Nephron (organoid): ENCODE data around the gene LEKR1.
A peak's percentile ranks its signal among the peaks of the same experiment; 100 is the strongest.

Source experiments
- H3K27ac Mint-ChIP-seq, 3 experiments: 2 replicates each; pipeline ENCODE4 v1.8.0; 2020; ENCODE audit warnings: mixed read lengths in 3 of 3, mild to moderate bottlenecking in 2 of 3, moderate library complexity in 1 of 3
- H3K27me3 Mint-ChIP-seq: 2 replicates; pipeline ENCODE4 v1.8.0; 2021; ENCODE audit warnings: low read depth, mild to moderate bottlenecking, moderate library complexity, mixed read lengths
- H3K36me3 Mint-ChIP-seq: 2 replicates; pipeline ENCODE4 v1.8.0; 2020; ENCODE audit warnings: low read depth, mixed read lengths
- H3K4me1 Mint-ChIP-seq: 2 replicates; pipeline ENCODE4 v1.8.0; 2020; ENCODE audit warnings: mixed read lengths
- H3K4me3 Mint-ChIP-seq, 3 experiments: 2 replicates each; pipeline ENCODE4 v1.8.0; 2020; ENCODE audit warnings: mild to moderate bottlenecking in 3 of 3, mixed read lengths in 3 of 3, moderate library complexity in 2 of 3
- H3K9me3 Mint-ChIP-seq: 2 replicates; pipeline ENCODE4 v1.8.0; 2020; ENCODE audit warnings: mixed read lengths
- TF ChIP-seq, protein P1 (sequence below), 3 experiments: fragments of 200-600 bp; sonication (generic); IDR thresholded peaks; one replicate each; pipeline ENCODE4 v1.5.0; 2021; ENCODE audit warnings: antibody characterized with exemption in 3 of 3; ENCODE audit not compliant: unreplicated experiment in 3 of 3

Gene LEKR1

DNA sequence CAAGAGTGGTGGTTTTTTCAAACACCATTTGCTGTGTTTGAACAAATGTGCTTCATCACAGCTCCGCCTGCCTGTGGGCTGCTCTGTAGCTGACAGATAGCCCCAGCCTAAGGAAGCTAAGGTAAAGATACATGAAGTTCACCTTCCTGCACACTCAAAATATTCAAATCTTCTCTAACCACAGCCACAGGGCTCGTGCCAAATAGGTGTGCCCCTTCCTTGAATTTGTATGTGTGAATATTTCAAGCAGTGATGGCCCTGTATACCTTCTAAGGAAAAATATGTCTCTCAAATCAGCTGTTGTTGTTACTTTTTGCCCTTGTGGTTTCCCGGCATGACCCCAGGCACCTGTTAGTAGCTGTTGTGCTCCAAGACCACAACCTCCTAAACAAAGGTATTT is 241.0 kb downstream of the LEKR1 start:
- peak overlapping the region; percentile 30 to 81 (median 50) for H3K27ac Mint-ChIP-seq
- H3K4me1 Mint-ChIP-seq: peaks cover 55% of the 10 kb centered on the region
- H3K27me3 Mint-ChIP-seq: no peaks in the 10 kb centered on the region
- no peak overlapping the region for H3K4me3 Mint-ChIP-seq
- H3K9me3 Mint-ChIP-seq: no peaks in the 10 kb centered on the region
- no peaks in the 10 kb centered on the region for H3K36me3 Mint-ChIP-seq
- TF ChIP-seq, protein P1, sequence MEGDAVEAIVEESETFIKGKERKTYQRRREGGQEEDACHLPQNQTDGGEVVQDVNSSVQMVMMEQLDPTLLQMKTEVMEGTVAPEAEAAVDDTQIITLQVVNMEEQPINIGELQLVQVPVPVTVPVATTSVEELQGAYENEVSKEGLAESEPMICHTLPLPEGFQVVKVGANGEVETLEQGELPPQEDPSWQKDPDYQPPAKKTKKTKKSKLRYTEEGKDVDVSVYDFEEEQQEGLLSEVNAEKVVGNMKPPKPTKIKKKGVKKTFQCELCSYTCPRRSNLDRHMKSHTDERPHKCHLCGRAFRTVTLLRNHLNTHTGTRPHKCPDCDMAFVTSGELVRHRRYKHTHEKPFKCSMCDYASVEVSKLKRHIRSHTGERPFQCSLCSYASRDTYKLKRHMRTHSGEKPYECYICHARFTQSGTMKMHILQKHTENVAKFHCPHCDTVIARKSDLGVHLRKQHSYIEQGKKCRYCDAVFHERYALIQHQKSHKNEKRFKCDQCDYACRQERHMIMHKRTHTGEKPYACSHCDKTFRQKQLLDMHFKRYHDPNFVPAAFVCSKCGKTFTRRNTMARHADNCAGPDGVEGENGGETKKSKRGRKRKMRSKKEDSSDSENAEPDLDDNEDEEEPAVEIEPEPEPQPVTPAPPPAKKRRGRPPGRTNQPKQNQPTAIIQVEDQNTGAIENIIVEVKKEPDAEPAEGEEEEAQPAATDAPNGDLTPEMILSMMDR (IDR thresholded peaks at IDR 0.05; ENCODE audit: unreplicated experiment in 3 of 3): no peak

DNA sequence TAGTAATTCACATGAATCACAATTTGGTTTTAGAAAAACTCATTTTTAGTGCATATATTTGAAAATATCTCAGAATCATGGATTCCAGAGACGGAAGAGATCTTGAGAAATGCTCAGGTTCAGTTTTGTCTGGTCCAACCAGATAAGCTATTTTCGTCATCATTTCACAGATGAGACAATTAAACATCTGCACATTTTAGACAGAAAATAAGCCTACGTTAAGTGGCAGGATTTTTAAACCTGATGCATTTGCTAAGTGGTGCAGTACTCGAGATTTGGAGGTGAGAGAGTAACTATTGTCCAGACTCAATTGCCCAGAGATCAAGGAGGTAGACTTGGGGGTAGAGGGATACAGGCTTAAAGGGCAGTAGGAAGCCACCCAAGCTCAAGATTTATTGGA is 243.3 kb downstream of the LEKR1 start:
- H3K27ac Mint-ChIP-seq: no peak overlapping the region
- no peaks in the 10 kb centered on the region for H3K36me3 Mint-ChIP-seq
- peaks cover 38% of the 10 kb centered on the region for H3K4me1 Mint-ChIP-seq
- H3K9me3 Mint-ChIP-seq: no peaks in the 10 kb centered on the region
- TF ChIP-seq, protein P1 (IDR thresholded peaks at IDR 0.05; ENCODE audit: unreplicated experiment in 3 of 3): no peak
- no peak overlapping the region for H3K4me3 Mint-ChIP-seq
- H3K27me3 Mint-ChIP-seq: no peaks in the 10 kb centered on the region

DNA sequence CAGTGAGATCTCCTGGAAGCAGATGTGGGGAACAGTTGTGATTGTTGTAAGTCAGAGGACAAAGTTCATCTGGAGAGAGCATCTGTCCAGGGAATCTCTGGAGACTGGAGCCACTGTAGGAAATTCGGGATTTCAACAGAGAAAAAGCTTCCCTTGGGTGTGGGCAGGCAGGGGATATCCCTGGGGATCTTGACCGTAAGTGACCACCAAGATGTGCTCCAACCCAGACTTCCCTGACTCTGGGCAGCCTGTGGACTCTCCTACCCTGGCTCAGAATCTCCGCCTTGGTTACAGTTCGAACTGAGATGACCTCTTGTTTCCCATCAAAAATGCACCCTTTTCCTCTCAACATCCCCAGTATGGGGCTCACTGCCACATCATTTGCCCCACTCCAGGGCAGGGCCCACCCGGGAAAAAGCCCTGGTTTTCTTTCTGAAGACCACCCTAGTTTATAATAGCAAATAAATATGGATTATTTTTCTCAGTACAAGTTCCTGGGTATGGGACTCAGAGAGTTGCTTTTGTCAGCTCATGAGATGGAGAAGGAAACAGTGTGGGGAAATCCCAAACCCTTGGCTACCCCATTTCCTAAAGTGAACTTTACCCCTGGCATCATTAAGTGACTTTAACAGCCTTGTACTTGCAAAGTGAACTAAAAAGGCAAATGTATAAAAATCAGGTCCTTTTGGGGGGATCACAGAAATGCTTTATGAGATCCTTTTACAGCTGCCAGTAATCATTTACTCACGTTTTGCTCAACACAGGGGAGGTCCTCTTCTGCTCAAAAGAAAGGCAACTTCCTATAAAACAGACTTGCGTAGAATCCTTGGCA is 243.9 kb downstream of the LEKR1 start:
- H3K4me3 Mint-ChIP-seq: no peak overlapping the region
- no peaks in the 10 kb centered on the region for H3K27me3 Mint-ChIP-seq
- peak overlapping the region in 2 of 3 experiments; percentile 64 to 76 for H3K27ac Mint-ChIP-seq
- H3K4me1 Mint-ChIP-seq: peaks cover 38% of the 10 kb centered on the region
- H3K36me3 Mint-ChIP-seq: no peaks in the 10 kb centered on the region
- TF ChIP-seq, protein P1 (IDR thresholded peaks at IDR 0.05; ENCODE audit: unreplicated experiment in 3 of 3): no peak
- H3K9me3 Mint-ChIP-seq: no peaks in the 10 kb centered on the region

DNA sequence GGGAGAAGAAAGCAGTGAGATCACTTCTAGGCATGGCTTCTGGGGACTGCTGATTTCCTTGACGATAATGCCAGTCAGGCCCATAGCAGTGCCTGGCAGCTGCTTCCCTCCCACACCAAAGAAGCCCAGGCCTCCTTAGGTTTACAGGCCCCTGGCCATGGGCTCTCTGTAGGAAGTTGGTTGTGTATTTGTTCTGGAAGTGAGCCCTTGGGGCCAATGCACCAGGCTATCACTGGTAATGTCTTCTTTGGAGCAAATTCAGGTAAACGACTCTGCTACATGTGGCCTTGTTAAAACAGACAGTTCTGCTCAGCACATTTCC is 244.5 kb downstream of the LEKR1 start:
- TF ChIP-seq, protein P1 (IDR thresholded peaks at IDR 0.05; ENCODE audit: unreplicated experiment in 3 of 3): no peak
- peaks cover 37% of the 10 kb centered on the region for H3K4me1 Mint-ChIP-seq
- no peaks in the 10 kb centered on the region for H3K9me3 Mint-ChIP-seq
- no peaks in the 10 kb centered on the region for H3K36me3 Mint-ChIP-seq
- H3K4me3 Mint-ChIP-seq: no peak overlapping the region
- peak overlapping the region in 2 of 3 experiments; percentile 64 to 76 for H3K27ac Mint-ChIP-seq
- H3K27me3 Mint-ChIP-seq: no peaks in the 10 kb centered on the region

DNA sequence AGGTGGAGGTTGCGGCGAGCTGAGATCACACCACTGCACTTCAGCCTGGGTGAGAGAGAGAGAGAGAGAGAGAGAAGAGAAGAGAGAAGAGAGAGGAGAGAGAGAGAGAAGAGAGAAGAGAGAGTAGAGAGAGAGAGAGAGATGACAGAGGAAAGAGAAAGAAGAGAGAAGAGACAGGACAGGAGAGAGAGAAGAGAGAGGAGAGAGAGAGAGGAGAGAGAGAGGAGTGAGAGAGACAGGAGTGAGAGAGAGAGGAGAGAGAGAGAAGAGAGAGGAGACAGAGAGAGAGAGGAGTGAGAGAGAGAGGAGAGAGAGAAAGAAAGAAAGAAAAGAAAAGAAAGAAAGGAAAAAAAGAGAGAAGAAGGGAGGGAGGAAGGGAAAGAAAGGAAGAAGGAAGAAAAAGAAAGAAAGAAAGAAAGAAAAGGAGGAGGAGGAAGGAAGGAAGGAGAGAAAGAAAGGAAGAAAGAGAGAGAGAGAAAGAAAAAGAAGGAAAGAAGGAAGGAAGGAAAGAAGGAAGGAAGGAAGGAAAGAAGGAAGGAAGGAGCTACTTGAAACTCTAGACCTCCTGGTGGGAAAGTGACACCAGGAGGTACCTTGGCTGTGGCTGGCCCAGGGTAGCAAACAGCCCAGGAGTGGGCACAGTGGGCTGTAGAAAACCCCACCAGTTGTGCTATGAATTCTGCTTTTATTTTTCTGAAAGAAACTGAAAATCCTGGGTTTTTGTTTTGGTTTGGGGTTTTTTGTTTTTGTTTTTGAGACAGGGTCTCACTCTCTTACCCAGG is 245.8 kb downstream of the LEKR1 start:
- Mint-ChIP-seq H3K4me1 (peaks cover 32% of the 10 kb centered on the region), H3K36me3 (no peaks in the 10 kb centered on the region), H3K9me3 (no peaks in the 10 kb centered on the region), H3K27me3 (peaks cover 5% of the 10 kb centered on the region), H3K4me3 (no peak overlapping the region), H3K27ac (no peak overlapping the region)
- TF ChIP-seq, protein P1 (IDR thresholded peaks at IDR 0.05; ENCODE audit: unreplicated experiment in 3 of 3): no peak
